Lower lobe of right lung (tissue), 2 donors: ENCODE results near the gene ANKRD18A. TPM values are rescaled to one million over a fixed set of nuclear protein-coding genes. Genes with fewer than 3 reads are reported as not detected.
"Not testable (repeated sequence)": the region's sequence is repeated elsewhere in the genome, so short reads cannot be mapped to it uniquely, and the experiment has no call there.

ENCODE experiments used
- ATAC-seq, 2 donors: fragments of 200-7000 bp; cut with Tn5 transposase; one replicate each; pipeline ENCODE4 v1.9.1; 2020 to 2022; ENCODE audit warnings: mild to moderate bottlenecking in 2 of 2, moderate library complexity in 2 of 2
- DNase-seq: peaks from one replicate; pipeline ENCODE4 v3.0.0-alpha.2; 2020
- H3K27ac ChIP-seq: fragments of 200-600 bp; one replicate; pipeline ENCODE4 v1.8.0; 2022
- H3K27me3 ChIP-seq: fragments of 200-600 bp; one replicate; pipeline ENCODE4 v1.8.0; 2022; ENCODE audit warnings: low read depth
- H3K36me3 ChIP-seq: fragments of 200-600 bp; one replicate; pipeline ENCODE4 v1.8.0; 2022; ENCODE audit warnings: mild to moderate bottlenecking
- H3K4me1 ChIP-seq: fragments of 200-600 bp; one replicate; pipeline ENCODE4 v1.8.0; 2022
- H3K4me3 ChIP-seq: fragments of 200-600 bp; one replicate; pipeline ENCODE4 v1.8.0; 2022; ENCODE audit warnings: mild to moderate bottlenecking
- H3K9me3 ChIP-seq: fragments of 200-600 bp; one replicate; pipeline ENCODE4 v1.8.0; 2022
- intact Hi-C: fragments of 100-400 bp; cut with DNase I; formaldehyde crosslinking; loops from one replicate; pipeline ENCODE4 v1.11.0; 2022
- total RNA-seq: library from RNA; stranded (reverse); fragmentation: NEBNext Ultra II Directional; extraction: Animal tissue kit (Norgen Biotek cat#: 25700); gene quantifications from one replicate; pipeline ENCODE4 v1.2.1, GENCODE V29; 2021
- donor health status: DM: no; HTN: yes; CAD: no; lungs with severe emphysema.

ANKRD18A gene
- total RNA-seq, 1 donor from 2014 or later = 4.3 TPM

DNA sequence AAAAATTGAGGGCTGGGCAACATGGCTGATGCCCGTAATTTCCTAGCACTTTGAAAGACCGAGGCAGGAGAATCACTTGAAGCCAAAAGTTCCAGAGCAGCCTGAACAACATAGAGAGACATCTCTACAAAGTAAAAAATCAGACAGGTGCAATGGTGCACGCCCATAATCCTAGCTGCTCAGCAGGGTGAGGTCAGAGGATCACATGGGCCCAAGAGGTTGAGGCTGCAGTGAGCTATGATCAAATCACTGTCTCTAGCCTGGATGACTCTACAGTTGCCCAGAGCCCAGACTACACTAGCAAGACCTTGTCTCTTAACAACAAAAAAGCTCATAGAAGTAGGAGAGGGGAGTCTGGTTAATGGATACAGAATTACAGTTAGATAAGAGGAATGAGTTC, 40.3 kb downstream of the ANKRD18A start:
- H3K27me3 ChIP-seq, intact Hi-C loops: not testable (repeated sequence)

DNA sequence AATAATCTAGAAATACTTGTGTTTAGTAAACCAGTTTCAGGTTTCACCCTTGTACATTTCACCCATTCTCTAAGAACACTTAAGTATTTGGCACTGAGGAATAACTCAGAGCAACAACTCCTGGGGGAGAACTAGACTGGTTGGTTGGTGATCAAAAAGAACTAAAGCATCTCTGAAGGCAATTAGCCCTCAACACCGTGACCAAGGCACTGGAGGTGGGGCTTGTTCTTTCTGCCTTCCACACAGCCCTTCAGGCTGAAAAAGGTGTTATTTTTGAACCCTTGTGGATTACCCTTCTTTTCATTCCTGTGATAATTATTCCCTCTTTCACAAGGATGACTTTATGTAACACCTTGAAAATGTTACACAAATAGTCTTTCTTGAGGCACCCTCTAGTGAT, 44.2 kb downstream of the ANKRD18A start:
- H3K27me3 ChIP-seq, DNase-seq, H3K9me3 ChIP-seq, H3K36me3 ChIP-seq, ATAC-seq, H3K27ac ChIP-seq, intact Hi-C loops, H3K4me1 ChIP-seq, H3K4me3 ChIP-seq: not testable (repeated sequence)

More for the DNA sequence above, 40.3 kb downstream of the ANKRD18A start:
- not testable (repeated sequence) for H3K4me3 ChIP-seq, ATAC-seq, H3K9me3 ChIP-seq, H3K36me3 ChIP-seq, H3K4me1 ChIP-seq, H3K27ac ChIP-seq, DNase-seq

DNA sequence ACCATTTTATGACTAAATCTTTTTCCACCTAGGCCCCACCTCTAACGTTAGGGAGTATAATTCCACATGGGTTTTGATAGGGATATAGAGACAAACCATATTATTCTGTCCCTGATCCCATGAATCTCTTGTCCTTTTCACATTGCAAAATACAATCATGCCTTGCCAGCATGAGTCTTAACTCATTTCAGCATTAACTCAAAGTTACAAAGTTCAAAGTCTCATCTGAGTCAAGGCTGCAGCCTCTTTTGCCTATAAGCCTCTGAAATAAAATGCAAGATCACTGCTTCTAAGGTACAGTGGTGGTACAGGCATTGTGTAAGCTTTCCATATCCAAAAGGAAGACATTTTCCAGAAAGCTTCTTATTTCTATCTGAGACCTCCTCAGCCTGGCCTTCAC, 54.3 kb downstream of the ANKRD18A start:
- H3K27me3 ChIP-seq, H3K4me3 ChIP-seq, H3K36me3 ChIP-seq, H3K27ac ChIP-seq, H3K9me3 ChIP-seq, ATAC-seq, H3K4me1 ChIP-seq, DNase-seq, intact Hi-C loops: not testable (repeated sequence)

DNA sequence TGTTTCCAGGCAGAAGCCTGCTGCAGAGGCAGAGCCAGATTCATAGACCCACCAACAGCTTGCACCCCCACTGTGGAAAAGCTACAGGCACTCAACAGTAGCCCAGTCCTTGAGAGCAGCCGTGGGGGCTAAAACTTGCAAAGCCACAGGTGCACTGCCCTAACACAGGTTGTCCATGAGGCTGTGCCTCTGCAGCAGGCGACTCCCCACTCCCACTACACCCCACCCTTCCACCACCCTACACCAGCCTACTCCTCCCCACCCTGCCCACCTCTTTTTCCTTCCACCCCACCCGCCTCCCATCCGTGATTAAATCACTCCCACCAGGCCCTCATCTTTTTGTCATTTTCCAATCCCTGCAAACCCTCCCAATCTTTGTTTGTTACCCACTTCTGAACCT, 55.2 kb downstream of the ANKRD18A start:
- ATAC-seq = not testable (repeated sequence)

DNA sequence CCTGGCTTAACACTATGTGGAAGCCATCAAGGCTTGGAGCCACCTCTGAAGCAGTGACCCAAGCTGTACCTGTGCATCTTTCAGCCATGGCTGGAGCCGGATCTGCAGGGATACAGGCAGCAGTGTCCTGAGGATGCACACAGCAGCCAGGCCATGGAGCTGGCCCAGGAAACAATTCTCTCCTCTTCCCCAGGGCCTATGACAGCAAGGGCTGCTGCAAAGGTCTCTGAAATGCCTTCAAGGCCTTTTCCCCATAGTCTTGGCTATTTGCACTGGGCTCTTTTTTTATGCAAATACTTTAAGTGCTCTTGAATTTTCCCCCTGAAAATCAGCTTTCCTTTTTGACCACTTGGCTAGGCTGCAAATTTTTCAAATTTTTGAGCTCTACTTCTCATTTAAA, 56.5 kb downstream of the ANKRD18A start:
- H3K4me1 ChIP-seq, H3K27me3 ChIP-seq, H3K4me3 ChIP-seq, ATAC-seq, H3K36me3 ChIP-seq, H3K9me3 ChIP-seq, intact Hi-C loops, DNase-seq, H3K27ac ChIP-seq: not testable (repeated sequence)

More for the DNA sequence above, 55.2 kb downstream of the ANKRD18A start:
- H3K36me3 ChIP-seq, H3K4me3 ChIP-seq, H3K4me1 ChIP-seq, intact Hi-C loops, H3K27ac ChIP-seq, H3K9me3 ChIP-seq, H3K27me3 ChIP-seq, DNase-seq: not testable (repeated sequence)

DNA sequence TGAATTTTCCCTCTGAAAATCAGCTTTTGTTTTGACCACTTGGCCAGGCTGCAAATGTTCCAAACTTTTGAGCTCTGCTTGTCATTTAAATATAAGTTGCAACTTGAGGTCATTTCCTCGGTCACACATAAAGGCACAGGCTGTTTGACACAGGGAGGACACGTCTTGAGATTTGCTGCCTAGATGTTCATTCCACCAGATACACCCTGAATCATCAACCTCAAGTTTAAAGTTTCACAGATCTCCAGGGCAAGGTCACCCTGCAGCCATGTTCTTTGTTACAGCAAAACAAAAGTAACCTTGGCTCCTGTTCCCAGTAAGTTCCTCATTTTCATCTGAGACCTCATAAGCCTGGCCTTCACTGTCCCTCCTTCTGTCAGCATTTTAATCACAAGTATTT, 59.3 kb downstream of the ANKRD18A start:
- ATAC-seq, H3K9me3 ChIP-seq, H3K36me3 ChIP-seq, H3K27me3 ChIP-seq, H3K4me3 ChIP-seq, DNase-seq, intact Hi-C loops, H3K27ac ChIP-seq, H3K4me1 ChIP-seq: not testable (repeated sequence)

DNA sequence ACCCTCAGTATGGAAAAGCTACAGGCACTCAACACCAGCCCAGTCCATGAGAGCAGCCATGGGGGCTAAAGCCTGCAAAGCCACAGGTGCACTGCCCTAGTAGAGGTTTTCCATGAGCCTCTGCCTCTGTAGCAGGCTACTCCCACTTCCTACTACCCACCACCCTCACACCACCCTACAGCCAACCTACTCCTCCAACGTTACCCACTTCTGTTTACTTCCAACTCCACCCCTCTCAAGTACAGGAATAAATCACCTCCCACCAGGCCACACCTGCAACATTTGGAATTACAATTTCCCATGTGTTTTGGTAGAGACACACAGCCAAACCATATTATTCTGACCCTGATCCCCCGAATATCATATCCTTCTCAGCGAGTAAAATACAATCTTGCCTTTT, 61.2 kb downstream of the ANKRD18A start:
- H3K27me3 ChIP-seq, H3K4me3 ChIP-seq, intact Hi-C loops, H3K9me3 ChIP-seq, DNase-seq, H3K36me3 ChIP-seq, H3K27ac ChIP-seq, H3K4me1 ChIP-seq, ATAC-seq: not testable (repeated sequence)

DNA sequence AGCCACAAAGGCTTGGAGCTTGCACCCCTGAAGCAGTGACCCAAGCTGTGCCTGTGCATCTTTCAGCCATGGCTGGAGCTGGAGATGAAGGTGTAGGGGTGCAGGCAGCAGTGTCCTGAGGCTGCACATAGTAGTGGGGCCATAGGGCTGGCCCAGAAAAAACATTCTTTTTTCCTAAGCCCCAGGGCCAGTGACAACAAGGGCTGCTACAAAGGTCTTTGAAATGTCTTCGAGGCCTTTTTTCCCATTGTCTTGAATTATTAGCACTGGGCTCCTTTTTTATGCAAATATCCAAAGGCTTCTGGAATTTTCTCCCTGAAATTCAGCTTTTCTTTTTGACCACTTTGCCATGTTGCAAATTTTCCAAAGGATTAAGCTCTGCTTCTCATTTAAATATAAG, 62.6 kb downstream of the ANKRD18A start:
- ATAC-seq, H3K36me3 ChIP-seq, H3K27ac ChIP-seq, H3K4me3 ChIP-seq, intact Hi-C loops, H3K4me1 ChIP-seq, H3K9me3 ChIP-seq, DNase-seq, H3K27me3 ChIP-seq: not testable (repeated sequence)

DNA sequence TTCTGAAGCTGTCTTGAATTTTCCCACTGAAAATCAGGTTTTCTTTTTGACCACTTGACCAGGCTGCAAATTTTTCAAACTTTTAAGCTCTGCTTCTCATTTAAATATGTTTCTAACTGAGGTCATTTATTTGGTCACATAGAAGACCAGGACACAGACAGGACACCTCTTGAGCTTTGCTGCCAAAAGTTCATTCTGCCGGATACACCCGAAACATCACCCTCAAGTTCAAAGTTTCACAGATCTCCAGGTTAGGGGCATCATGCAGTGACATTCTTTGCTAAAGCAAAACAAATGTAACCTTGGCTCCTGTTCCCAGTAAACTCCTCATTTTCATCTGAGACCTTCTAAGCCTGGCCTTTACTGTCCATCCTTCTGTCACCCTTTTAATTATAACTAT, 65.4 kb downstream of the ANKRD18A start:
- H3K36me3 ChIP-seq, H3K27ac ChIP-seq, DNase-seq, H3K4me3 ChIP-seq, H3K9me3 ChIP-seq, H3K27me3 ChIP-seq, H3K4me1 ChIP-seq, intact Hi-C loops, ATAC-seq: not testable (repeated sequence)

DNA sequence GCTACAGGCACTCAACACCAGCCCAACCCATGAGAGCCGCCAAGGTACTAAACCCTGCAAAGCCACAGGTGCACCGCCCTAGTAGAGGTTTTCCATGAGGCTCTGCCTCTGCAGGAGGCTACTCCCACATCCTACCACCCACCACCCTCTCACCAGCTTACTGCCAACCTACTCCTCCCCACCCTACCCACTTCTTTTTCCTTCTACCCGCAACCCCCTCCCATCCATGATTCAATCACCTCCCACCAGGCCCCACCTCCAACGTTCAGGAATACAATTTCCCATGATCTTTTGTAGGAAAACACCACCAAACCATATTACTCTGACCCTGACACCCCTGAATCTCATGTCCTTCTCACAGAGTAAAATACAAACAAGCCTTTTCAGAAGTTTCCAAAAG, 67.4 kb downstream of the ANKRD18A start:
- H3K4me1 ChIP-seq, ATAC-seq, H3K9me3 ChIP-seq, H3K27ac ChIP-seq, DNase-seq, H3K36me3 ChIP-seq, H3K27me3 ChIP-seq, intact Hi-C loops, H3K4me3 ChIP-seq: not testable (repeated sequence)

DNA sequence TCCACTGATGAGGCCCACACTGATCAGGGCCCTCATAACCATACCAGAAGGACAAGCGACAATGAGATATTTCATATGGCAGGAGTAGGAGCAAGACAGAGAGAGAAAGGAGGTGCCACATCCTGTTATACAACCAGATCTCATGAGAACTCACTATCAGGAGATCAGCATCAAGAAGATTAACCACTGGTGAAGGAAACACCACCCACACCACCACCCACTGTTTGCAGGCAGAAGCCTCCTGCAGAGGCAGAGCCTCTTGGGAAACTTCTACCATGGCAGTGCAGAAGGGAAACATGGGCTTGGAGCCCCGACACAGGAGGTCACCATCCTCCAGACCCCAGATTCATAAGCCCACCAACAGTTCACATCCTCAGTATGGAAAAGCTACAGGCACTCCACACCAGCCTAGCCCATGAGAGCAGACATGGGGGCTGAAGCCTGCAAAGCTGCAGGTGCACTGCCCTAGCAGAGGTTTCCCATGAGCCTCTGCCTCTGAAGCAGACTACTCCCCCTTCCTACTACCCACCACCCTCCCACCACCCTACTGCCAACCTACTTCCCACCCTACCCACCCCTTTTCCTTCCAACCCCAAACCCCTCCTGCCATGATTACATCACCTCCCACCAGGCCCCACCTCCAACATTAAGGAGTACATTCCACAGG, 73.8 kb downstream of the ANKRD18A start:
- H3K4me3 ChIP-seq, H3K27ac ChIP-seq, H3K36me3 ChIP-seq, H3K9me3 ChIP-seq, DNase-seq, H3K27me3 ChIP-seq, ATAC-seq, intact Hi-C loops, H3K4me1 ChIP-seq: not testable (repeated sequence)

DNA sequence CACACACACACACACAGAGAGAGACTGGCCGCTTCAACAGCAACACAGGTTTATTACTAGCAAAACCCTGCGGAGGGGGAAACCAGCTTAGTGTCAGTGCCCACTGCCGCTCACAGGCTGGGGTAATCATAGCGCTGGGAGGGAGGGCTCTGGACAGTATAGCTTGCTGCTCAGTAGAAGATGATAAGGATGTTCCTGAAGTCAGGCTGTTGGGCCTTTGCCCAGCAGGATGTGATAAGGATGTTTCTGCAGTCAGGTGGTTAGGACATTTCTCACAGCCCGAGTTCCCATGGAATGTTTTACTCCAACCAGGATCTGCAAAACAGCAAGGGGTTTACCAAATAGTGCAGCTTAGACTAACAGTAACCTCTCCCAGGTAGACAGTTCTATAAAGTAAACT, 79.9 kb downstream of the ANKRD18A start:
- H3K27me3 ChIP-seq, H3K36me3 ChIP-seq, H3K27ac ChIP-seq, H3K4me1 ChIP-seq, H3K9me3 ChIP-seq, ATAC-seq, H3K4me3 ChIP-seq, DNase-seq, intact Hi-C loops: not testable (repeated sequence)
